Stimulated activated CD8-positive, alpha-beta memory T cell treated with anti-CD3 and anti-CD28 coated beads, Interleukin-15, amount 100 ng/mL, for 24 hours (primary cell): ENCODE data around the gene RARS1.

ENCODE experiments used
- DNase-seq: peaks from one replicate; pipeline ENCODE4 v3.0.0-alpha.2; 2020; ENCODE audit warnings: low read depth

RARS1 gene

GRCh38 chr5:168557389-168557788 is 71.1 kb downstream of the RARS1 start:
- no peak for DNase-seq

DNA sequence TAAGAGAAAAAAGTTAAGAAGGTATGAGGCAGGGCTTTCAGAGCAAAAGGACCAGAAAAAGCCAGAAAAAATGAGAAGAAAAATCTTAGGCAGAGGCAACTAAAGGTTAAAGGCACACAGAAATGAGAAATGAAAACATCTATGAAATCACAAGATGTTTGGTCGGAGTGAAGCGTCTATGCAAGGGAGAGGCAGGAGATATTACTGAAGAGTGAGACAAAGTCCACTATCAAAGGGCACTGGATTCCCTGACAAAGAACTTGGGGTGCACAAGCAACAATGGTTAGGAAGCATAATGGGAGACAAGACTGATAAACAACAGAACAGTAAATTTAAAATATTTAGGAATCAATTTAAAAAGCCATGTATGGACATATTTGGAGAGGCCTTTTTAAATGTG is 76.0 kb downstream of the RARS1 start:
- DNase-seq, result no peak

GRCh38 chr5:168563959-168564358 is 77.7 kb downstream of the RARS1 start:
- DNase-seq, result no peak

DNA sequence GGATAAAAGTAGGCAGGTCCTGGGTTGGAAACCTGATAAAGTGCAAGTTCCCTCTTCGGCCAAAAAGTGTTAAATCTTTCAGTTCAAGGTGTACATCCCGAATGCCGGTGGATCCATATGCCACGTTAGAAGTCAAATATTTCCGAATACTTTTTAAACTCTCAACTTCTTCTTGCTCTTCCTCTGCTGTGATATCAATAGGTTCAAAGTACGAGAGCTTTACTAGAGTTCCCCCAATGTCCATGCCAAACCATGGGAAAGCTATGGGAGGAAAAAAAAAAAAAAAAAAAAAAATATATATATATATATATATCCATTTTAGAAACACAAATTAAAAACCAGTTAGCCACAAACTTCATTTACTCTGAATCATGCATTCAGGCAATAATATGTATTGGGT is 82.5 kb downstream of the RARS1 start:
- no peak for DNase-seq
